HG02870 (cell line): Measurements from ENCODE around the gene CD14.
"Not testable (repeated sequence)": the region's sequence is repeated elsewhere in the genome, so short reads cannot be mapped to it uniquely, and the experiment has no call there.

Experiments
- ATAC-seq: cut with Tn5 transposase; IDR thresholded peaks from one replicate; pipeline ENCODE4 v1.9.1; 2021; ENCODE audit warnings: mild to moderate bottlenecking, moderate library complexity; ENCODE audit not compliant: unreplicated experiment

Gene CD14

GRCh38 chr5:140598836-140599235, 34.1 kb downstream of the CD14 start:
- no peak for ATAC-seq

- ATAC-seq = no peak
Measured at GRCh38 chr5:140596321-140596741, 36.6 kb downstream of the CD14 start.

GRCh38 chr5:140595538-140596300, 37.3 kb downstream of the CD14 start:
- ATAC-seq = no peak

- no peak for ATAC-seq
Measured at GRCh38 chr5:140594169-140594568, 38.8 kb downstream of the CD14 start.

GRCh38 chr5:140593070-140593469, 39.9 kb downstream of the CD14 start:
- ATAC-seq = not testable (repeated sequence)

- no peak for ATAC-seq
Measured at GRCh38 chr5:140591747-140592372, 41.1 kb downstream of the CD14 start.

GRCh38 chr5:140590861-140591260, 42.1 kb downstream of the CD14 start:
- ATAC-seq = no peak

- no peak for ATAC-seq
Measured at GRCh38 chr5:140588311-140589070, 44.5 kb downstream of the CD14 start.

GRCh38 chr5:140587495-140587894, 45.5 kb downstream of the CD14 start:
- no peak for ATAC-seq
